Endothelial cell of umbilical vein (primary cell): Measurements from ENCODE around the gene OVOL1. TPM values are rescaled to one million over a fixed set of nuclear protein-coding genes. Genes with fewer than 3 reads are reported as not detected.

Experiments
- BruUV-seq: library from RNA; stranded (reverse); fragments of 400-500 nt; replicated peaks from 2 replicates; lab custom pipeline; 2021; lab: Mats Ljungman, UMichigan
- CTCF ChIA-PET: fragments of 300-600, 350-600 bp; sonication (Branson Sonifier 250); formaldehyde crosslinking; loops from one replicate; lab custom pipeline; 2021; ENCODE audit warnings: antibody characterized with exemption, inconsistent platforms; lab: Charles Lee
- POLR2A ChIA-PET: fragments of 300-600, 350-600 bp; sonication (Branson Sonifier 250); formaldehyde crosslinking; loops from one replicate; lab custom pipeline; 2021; ENCODE audit warnings: antibody characterized with exemption, inconsistent platforms; lab: Charles Lee
- DNase-seq: peaks from one replicate; pipeline ENCODE4 v3.0.0-alpha.2; 2011; ENCODE audit warnings: low read depth, low spot score
- FAIRE-seq: peaks from 2 replicates; lab custom pipeline; 2011; peaks lifted over from hg19 to GRCh38; lab: Jason Lieb, UNC
- H2AFZ ChIP-seq: 2 replicates; pipeline ENCODE4 v1.6.0; 2012; ENCODE audit warnings: low read depth, low read length, control low read depth, inconsistent platforms
- H3K27ac ChIP-seq: 2 replicates; pipeline ENCODE4 v1.5.1; 2011; ENCODE audit warnings: low read depth, mild to moderate bottlenecking, control low read depth, low read length, moderate library complexity; ENCODE audit not compliant: insufficient read depth
- H3K27me3 ChIP-seq, 2 experiments: 2 replicates each; pipeline versions ENCODE4 v1.6.0 to v1.6.1; 2011; ENCODE audit warnings: low read length in 2 of 2, mixed read lengths in 1 of 2; ENCODE audit not compliant: control insufficient read depth in 2 of 2, insufficient read depth in 2 of 2
- H3K36me3 ChIP-seq, 2 experiments: 2 replicates in 1 of 2; 3 replicates in 1 of 2; pipeline ENCODE4 v1.5.1; 2011; ENCODE audit warnings: low read length in 2 of 2, mild to moderate bottlenecking in 1 of 2, moderate library complexity in 1 of 2; ENCODE audit not compliant: control insufficient read depth in 2 of 2, insufficient read depth in 2 of 2; ENCODE audit errors: extremely low read depth in 1 of 2
- H3K4me1 ChIP-seq: 3 replicates; pipeline ENCODE4 v1.5.1; 2011; ENCODE audit warnings: mild to moderate bottlenecking, low read length; ENCODE audit not compliant: control insufficient read depth, insufficient read depth; ENCODE audit errors: extremely low read depth
- H3K4me2 ChIP-seq: 2 replicates; pipeline ENCODE4 v1.6.1; 2011; ENCODE audit warnings: low read length, control low read depth, mixed read lengths; ENCODE audit not compliant: insufficient read depth
- H3K4me3 ChIP-seq, 3 experiments: fragments of 200-600 bp in 1 of 3; sonication (generic), shearing (Covaris generic) in 1 of 3; replicated peaks in 1 of 3; 2 replicates each; pipeline ENCODE4 v1.5.1; 2011 to 2016; ENCODE audit warnings: control low read depth in 3 of 3, low read length in 3 of 3, mild to moderate bottlenecking in 2 of 3, inconsistent platforms in 1 of 3, low read depth in 1 of 3, moderate library complexity in 1 of 3; ENCODE audit not compliant: insufficient read depth in 1 of 3
- H3K79me2 ChIP-seq: 2 replicates; pipeline ENCODE4 v1.6.0; 2012; ENCODE audit warnings: low read length, inconsistent platforms; ENCODE audit not compliant: control insufficient read depth, insufficient read depth
- H3K9ac ChIP-seq: replicated peaks from 2 replicates; pipeline ENCODE3; 2011; ENCODE audit warnings: low read length, control low read depth; ENCODE audit not compliant: insufficient read depth; ENCODE audit errors: extremely low read depth
- H3K9me1 ChIP-seq: replicated peaks from 3 replicates; pipeline ENCODE4 v1.6.0; 2011; ENCODE audit warnings: mild to moderate bottlenecking, low read length; ENCODE audit not compliant: control insufficient read depth, insufficient read depth; ENCODE audit errors: extremely low read depth
- H3K9me3 ChIP-seq: replicated peaks from 2 replicates; pipeline ENCODE4 v1.5.1; 2012; ENCODE audit warnings: low read length, inconsistent platforms; ENCODE audit not compliant: control insufficient read depth, insufficient read depth
- H4K20me1 ChIP-seq: replicated peaks from 2 replicates; pipeline ENCODE3; 2011; ENCODE audit warnings: mild to moderate bottlenecking, low read length; ENCODE audit not compliant: control insufficient read depth, insufficient read depth; ENCODE audit errors: extremely low read depth
- CTCF ChIP-seq, 2 donors: IDR thresholded peaks; 1 replicate in 1 of 2; 2 replicates in 1 of 2; pipeline ENCODE4 v1.5.1; 2011; ENCODE audit warnings: low read length in 2 of 2, mild to moderate bottlenecking in 2 of 2, moderate library complexity in 2 of 2, control low read depth in 1 of 2, inconsistent platforms in 1 of 2, low read depth in 1 of 2; ENCODE audit not compliant: insufficient read depth in 1 of 2; ENCODE audit errors: extremely low read depth in 1 of 2
- EZH2 ChIP-seq: IDR thresholded peaks from 2 replicates; pipeline ENCODE4 v1.6.1; 2012; ENCODE audit warnings: borderline replicate concordance, low read depth, mild to moderate bottlenecking, moderate library complexity, low read length, inconsistent platforms; ENCODE audit not compliant: severe bottlenecking
- FOS ChIP-seq: IDR thresholded peaks from 2 replicates; pipeline ENCODE4 v1.6.1; 2011; ENCODE audit warnings: mild to moderate bottlenecking, low read length, moderate library complexity, borderline replicate concordance; ENCODE audit not compliant: insufficient read depth
- GATA2 ChIP-seq: IDR thresholded peaks from 2 replicates; pipeline ENCODE4 v1.7.0; 2011; ENCODE audit warnings: low read depth, mild to moderate bottlenecking, moderate library complexity, mixed read lengths, low read length; ENCODE audit not compliant: insufficient read length, insufficient read depth
- JUN ChIP-seq: IDR thresholded peaks from 2 replicates; pipeline ENCODE4 v1.6.1; 2011; ENCODE audit warnings: borderline replicate concordance, low read depth; ENCODE audit not compliant: insufficient read length, insufficient read depth
- MAX ChIP-seq: IDR thresholded peaks from 2 replicates; pipeline ENCODE4 v1.6.1; 2011; ENCODE audit not compliant: insufficient read depth, insufficient read length
- MYC ChIP-seq: IDR thresholded peaks from one replicate; pipeline ENCODE4 v1.6.1; 2011; ENCODE audit warnings: mild to moderate bottlenecking, low read depth, low read length
- POLR2A ChIP-seq: IDR thresholded peaks from 2 replicates; pipeline ENCODE4 v1.6.1; 2012; ENCODE audit warnings: low read depth, mild to moderate bottlenecking, control low read depth, low read length
- POLR2AphosphoS5 ChIP-seq: IDR thresholded peaks from 2 replicates; pipeline ENCODE4 v1.6.1; 2012; ENCODE audit warnings: low read depth, mild to moderate bottlenecking, control low read depth, low read length, moderate library complexity; ENCODE audit not compliant: insufficient read depth
- dilution Hi-C: fragments of 300-500 bp; cut with MboI; formaldehyde crosslinking; loops from one replicate; pipeline ENCODE4 v1.15.0; 2019; ENCODE audit warnings: low sequenced_read_pairs; ENCODE audit not compliant: extremely low pct_ligation_motif_present
- intact Hi-C: fragments of 100-400 bp; cut with micrococcal nuclease; formaldehyde crosslinking; loops from one replicate; pipeline ENCODE4 v1.10.0; 2022
- polyA plus RNA-seq, 4 experiments: library from polyadenylated mRNA; depleted of rRNA in 3 of 4; stranded (reverse) in 3 of 4; unstranded in 1 of 4; fragments of >200 nt; gene quantifications; 2 replicates each; pipeline versions ENCODE4 v1.2.1 to v1.2.3, GENCODE V29; 2011 to 2012; ENCODE audit warnings: missing spikeins in 1 of 4
- total RNA-seq: library from RNA; stranded (reverse); gene quantifications from 2 replicates; pipeline ENCODE4 v1.2.3, GENCODE V29; 2021

OVOL1 gene
- total and polyA plus RNA-seq, 2 donors (not counting 3 experiments of a cell fraction or from before 2014, with no cell fraction given): not detected

- H3K27ac ChIP-seq: no peak overlapping the region
- H3K9ac ChIP-seq: no peak overlapping the region
- dilution Hi-C loops: no loop called here
- no peaks in the 10 kb centered on the region for H3K79me2 ChIP-seq
- intact Hi-C loops: no loop called here
- ChIA-PET POLR2A (no interaction called here), CTCF (interaction anchor here (0.5 to 6.5 kb wide), 8 partner anchors 9 to 72 kb away, joined by 3 to 39 read pairs (median 3); partner anchors contain the start of gene AP5B1)
- H3K9me1 ChIP-seq: no peaks in the 10 kb centered on the region
- H4K20me1 ChIP-seq: no peaks in the 10 kb centered on the region
- H3K4me3 ChIP-seq: no peak overlapping the region
- H3K36me3 ChIP-seq: no peaks in the 10 kb centered on the region
- no peaks in the 10 kb centered on the region for H3K9me3 ChIP-seq
- DNase-seq: no peak
- peaks cover 7 to 21% of the 10 kb centered on the region in 2 experiments for H3K27me3 ChIP-seq
- BruUV-seq: no TSS peak
- H3K4me2 ChIP-seq: no peak overlapping the region
- no peak for FAIRE-seq
- TF ChIP-seq JUN (no peak), EZH2 (no peak), MYC (no peak), FOS (no peak), POLR2AphosphoS5 (no peak), CTCF (IDR thresholded peaks at IDR 0.05; ENCODE audit: extremely low read depth in 1 of 2, insufficient read depth in 1 of 2, low read depth in 1 of 2, low read length in 2 of 2) (no peak), MAX (no peak), POLR2A (no peak), GATA2 (no peak)
- H2AFZ ChIP-seq: no peak overlapping the region
- H3K4me1 ChIP-seq: no peaks in the 10 kb centered on the region
Measured at GRCh38 chr11:65798882-65799281, 12.0 kb downstream of the OVOL1 start.
